HG03108 (cell line): Measurements from ENCODE around the gene PABPC1L.

Source experiments
- ATAC-seq: cut with Tn5 transposase; IDR thresholded peaks from one replicate; pipeline ENCODE4 v1.9.1; 2021; ENCODE audit warnings: moderate library complexity; ENCODE audit not compliant: unreplicated experiment

PABPC1L gene

DNA sequence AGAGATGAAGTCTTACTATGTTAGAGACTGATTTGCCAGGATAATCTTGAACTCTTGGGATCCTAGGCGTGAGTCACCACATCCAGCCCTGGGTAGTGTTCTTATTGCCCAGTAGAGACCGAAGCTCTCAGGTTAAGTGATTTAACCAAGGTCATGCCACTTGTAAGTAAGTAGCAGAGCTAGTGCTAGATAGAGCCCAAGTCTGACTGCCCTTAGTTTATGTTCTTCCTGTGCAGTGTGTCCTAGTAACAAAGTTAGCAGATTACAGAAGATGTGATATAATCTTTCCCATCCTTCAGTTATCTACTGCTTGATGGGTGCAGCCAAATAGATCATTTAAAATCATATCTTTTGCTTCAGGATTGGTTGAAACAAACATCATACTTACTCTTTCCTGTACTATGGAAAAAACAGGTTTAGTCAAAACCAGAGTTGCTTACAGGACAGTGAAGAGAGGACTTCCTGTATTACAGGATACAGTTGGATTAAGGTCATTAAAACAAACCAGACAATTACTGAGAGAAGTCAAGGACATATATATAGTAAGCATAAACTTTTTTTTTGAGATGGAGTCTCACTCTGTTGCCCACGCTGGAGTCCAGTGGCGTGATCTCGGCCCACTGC is 9.5 kb upstream of the PABPC1L start:
- no peak for ATAC-seq

DNA sequence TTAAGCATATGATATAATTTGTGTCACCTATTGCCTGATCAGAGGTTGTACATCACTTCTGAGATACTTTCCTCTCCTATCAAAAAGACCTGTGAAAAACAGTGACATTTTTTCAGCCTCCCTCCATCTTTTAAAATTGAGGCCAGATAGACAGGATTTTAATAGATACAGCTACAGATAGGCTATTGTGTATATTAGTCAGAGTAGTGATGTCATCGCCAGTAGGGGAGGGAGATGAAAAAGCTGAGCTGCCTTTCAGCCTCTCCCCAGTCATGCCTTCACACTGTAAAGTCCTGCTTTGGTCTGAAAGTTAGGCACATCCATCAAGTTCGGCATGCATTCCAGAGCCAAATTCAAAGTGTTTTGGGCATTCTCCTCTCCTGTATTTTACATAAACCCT is 7.9 kb upstream of the PABPC1L start:
- no peak for ATAC-seq

DNA sequence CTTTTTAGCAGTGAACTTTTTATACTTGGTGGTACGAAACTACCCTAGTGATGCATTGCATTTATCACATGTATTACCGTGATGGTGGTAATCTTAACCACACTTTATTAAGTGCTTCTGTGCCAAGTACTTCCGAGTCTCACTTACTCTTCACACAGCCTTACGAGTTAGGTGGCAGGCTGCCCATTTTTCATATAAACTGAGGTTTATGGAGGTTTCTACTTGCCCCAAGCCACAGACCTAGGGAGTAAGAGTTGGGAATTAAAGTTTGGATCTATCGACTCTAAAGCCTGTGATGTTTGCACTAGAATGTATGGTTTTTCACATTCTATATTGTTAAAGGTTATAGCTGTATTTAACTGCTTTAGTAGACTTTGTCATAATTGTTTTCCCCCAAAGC is 5.5 kb upstream of the PABPC1L start:
- ATAC-seq: no peak

- ATAC-seq: no peak
Observed at GRCh38 chr20:44908987-44909871, 631 bp upstream of the PABPC1L start.

- no peak for ATAC-seq
Observed at GRCh38 chr20:44910690-44911262, 916 bp downstream of the PABPC1L start.

GRCh38 chr20:44911264-44911921 is 1.5 kb downstream of the PABPC1L start:
- no peak for ATAC-seq

DNA sequence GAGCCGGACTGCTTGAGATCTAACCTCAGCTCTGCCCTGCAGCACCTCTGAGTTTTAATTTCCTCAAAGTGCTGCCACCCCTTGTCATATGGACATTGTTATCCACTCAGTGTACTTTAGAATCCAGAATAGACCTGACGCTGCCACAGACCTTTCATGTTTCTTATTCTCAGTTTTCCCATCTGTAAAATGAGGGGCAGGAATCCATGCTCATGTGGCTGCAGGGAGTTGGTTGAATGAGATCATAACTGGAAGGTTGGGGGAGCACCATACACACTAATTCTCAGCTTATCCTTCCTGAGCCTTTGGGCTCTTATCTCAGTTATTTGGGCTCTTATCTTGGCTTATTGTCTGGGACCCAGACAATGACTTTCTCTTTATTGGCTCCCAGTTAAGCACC is 2.3 kb downstream of the PABPC1L start:
- no peak for ATAC-seq

- no peak for ATAC-seq
Observed at GRCh38 chr20:44914924-44915323, 5.1 kb downstream of the PABPC1L start.

DNA sequence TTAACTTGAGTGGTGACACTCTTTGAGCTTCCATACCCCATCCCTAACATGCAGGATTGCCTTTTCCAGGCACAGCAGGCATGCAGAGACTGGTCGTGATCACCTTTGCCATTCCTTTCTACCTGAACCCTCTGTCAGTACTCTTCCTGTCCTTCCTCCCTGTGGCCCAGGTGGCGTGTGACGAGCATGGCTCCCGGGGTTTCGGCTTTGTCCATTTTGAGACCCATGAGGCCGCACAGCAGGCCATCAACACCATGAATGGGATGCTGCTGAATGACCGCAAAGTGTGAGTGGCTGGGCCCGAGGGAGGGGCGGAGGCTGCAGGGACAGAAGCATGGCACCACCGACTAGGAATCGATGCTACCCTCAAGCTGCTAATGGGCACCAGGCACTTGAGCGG is 6.7 kb downstream of the PABPC1L start:
- no peak for ATAC-seq

DNA sequence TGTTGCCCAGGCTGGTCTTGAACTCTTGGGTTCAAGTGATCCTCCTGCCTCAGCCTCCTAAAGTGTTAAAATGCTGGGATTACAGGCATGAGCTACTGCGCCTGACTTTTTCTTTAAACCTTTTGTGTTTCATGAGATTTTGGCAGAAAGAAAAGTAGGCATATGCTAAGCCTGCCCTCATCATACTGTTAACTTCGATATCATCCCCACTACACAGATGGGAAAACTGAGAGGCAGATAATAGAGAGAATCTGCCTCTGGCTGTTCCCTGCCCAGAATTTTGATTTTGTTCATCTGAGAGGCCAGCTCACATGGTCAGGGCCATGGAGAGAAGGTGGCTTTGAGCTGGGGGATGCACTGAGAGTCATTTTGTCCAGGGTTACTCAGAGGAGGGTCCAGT is 7.5 kb downstream of the PABPC1L start:
- no peak for ATAC-seq

GRCh38 chr20:44918342-44918741 is 8.5 kb downstream of the PABPC1L start:
- ATAC-seq: no peak

DNA sequence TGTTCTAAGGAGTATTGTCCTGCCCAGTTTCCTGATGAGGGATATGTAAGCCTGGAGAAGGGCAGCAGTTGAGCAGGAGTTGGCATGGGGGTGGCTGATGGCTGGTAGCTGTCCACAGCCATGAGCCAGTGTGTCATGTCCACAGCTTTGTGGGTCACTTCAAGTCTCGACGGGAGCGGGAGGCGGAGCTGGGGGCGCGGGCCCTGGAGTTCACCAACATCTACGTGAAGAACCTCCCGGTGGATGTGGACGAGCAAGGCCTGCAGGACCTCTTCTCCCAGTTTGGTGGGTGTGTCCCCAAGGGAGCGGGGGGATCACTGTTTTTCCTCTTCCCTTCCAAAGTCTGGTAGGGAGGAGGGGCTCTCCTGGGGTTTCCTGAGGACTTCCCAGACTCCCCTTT is 8.9 kb downstream of the PABPC1L start:
- no peak for ATAC-seq

DNA sequence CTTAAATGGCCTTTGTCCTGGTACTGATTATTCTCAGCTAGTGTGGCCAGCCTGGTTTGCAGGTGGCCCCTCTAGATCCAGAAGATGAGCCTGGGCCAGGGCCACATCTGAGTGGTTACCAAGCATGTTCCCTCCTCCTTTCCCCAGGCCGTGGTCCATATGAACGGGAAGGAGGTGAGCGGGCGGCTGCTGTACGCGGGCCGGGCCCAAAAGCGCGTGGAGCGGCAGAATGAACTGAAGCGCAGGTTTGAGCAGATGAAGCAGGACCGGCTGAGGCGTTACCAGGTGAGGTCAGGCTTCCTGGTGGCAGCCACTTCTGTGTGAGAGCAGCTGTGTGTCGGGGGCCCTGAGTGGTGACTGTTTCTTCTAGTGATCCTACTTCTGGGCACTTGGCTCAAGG is 11.6 kb downstream of the PABPC1L start:
- ATAC-seq: no peak

- no peak for ATAC-seq
Observed at GRCh38 chr20:44924541-44924940, 14.7 kb downstream of the PABPC1L start.

- no peak for ATAC-seq
Observed at GRCh38 chr20:44928595-44928994, 18.7 kb downstream of the PABPC1L start.

DNA sequence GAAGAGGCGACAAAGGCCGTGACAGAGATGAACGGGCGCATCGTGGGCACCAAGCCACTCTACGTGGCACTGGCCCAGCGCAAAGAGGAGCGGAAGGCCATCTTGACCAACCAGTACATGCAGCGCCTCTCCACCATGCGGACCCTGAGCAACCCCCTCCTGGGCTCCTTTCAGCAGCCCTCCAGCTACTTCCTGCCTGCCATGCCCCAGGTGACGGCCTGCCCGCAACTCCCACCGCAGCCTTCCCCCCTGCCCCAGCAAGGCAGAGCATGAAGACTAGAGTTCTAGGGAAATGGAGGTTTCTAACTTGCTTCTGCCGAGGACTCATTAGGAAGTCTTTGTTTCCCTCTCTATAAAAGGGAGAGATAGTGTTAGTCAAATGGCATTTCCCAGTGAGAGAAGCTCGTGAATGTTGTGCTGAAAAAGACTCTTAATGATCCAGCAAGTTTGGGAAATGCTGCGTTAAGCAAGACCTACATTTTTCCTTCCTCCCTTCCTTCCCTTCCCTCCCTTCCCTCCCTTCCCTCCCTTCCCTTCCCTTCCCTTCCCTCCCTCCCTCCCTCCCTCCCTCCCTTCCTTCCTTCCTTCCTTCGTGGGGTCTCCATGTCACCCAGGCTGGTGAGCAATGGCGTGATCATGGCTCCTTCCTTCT is 20.8 kb downstream of the PABPC1L start:
- ATAC-seq: no peak

DNA sequence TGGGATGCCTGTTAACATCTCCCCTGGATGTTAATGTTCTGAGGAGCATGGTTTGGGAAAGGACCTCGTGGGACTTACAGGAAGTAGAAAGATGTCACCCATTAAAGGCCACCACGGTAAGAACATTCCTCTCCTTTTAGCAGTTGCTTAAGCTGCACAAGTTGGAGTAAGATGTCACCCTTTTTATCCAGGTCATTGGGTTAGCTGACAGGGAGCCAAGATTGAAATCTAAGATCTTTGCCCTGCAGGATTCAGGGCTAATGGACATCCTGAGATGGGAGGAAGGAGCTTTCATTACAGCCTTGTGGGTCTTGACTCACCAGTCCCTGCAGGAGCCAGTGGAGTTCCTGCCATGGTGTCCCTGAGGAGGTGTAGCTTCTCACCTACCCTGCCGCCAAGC is 22.1 kb downstream of the PABPC1L start:
- ATAC-seq: no peak

- ATAC-seq: no peak
Observed at GRCh38 chr20:44932916-44933315, 23.1 kb downstream of the PABPC1L start.

DNA sequence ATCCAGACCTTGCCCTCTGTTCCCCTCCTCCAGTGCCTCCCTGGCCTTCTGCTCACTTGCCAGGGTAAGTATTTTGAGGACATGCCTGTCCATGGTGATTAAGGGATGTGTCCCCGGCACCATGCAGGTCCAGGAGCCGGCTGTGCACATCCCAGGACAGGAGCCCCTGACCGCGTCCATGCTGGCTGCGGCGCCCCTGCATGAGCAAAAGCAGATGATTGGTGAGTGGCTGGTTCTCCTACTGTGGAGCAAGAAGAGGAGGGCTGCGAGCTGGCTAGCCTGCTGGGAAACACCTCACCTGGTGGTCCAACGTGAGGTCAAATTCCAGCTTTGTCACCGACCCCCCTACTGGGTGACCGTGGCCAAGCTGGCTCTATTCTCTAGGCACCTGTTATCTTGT is 26.6 kb downstream of the PABPC1L start:
- ATAC-seq: no peak

DNA sequence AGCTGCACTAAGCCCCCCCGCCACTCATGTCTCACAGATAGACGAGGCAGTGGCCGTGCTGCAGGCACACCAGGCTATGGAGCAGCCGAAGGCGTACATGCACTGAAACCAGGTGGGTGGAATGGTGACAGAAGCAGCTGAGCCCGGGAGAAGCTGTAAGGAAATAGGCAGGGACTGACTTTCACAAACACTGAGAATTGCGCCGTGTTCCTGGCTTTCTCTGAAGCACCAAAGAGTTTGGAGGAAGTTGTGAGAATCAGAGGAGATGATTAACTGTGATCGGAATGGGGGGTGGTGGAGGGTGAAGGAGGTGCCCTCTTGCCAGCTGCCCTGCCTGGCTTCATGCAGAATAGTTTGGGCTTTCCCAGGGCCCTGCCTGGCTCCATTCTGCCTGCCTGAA is 28.8 kb downstream of the PABPC1L start:
- ATAC-seq: no peak

GRCh38 chr20:44941120-44941691 is 31.3 kb downstream of the PABPC1L start:
- ATAC-seq: no peak
